ENCODE measurements around the gene LRRK2. TPM values are rescaled to one million over a fixed set of nuclear protein-coding genes. Genes with fewer than 3 reads are reported as not detected.

Gene LRRK2
- total and polyA plus RNA-seq, 10 of the 15 experiments (the other 5 are each of a cell fraction or from before 2014, with no cell fraction given), result 0.80 to 32.6 (median 1.4) TPM

DNA sequence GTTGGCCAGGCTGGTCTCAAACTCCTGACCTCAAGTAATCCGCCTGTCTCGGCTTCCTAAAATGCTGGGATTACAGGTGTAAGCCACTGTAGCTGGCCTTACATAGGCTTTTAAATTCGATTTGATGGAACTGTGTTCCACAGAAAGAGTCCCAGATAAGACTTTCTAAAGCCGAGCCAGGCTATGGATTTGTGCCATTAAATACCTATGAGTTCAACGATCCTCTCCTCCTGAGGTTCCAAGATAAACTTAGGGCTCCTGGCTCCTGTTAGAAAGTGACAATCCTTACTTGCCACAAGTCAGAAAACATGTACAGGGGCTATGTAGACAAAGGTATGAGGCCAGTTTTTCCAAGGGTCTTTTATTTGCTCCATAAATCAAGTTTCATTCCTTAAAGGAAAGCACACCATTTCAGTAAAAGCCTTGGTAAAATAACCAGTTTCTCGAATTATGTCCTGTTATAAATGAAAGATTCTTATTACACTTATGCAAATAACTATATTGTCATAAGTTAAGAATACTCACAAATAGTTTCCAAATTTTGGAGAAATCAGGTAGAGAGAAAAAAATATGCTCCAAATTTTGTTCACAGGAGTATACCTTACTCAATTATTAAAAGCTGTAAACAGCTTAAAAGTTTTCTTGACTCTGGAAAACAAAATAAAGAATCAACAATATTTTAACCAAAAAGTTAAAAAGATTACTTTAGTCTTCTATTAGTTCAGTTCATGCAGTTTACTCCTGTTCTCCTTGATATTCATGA is 36.1 kb upstream of the LRRK2 start:
- no peak for TF ChIP-seq SIX5 (IDR thresholded peaks at IDR 0.05; ENCODE audit: low read depth, low read length, severe bottlenecking)
- TF ChIP-seq PAX8 (IDR thresholded peaks at IDR 0.05), result no peak
- TF ChIP-seq, protein P1, sequence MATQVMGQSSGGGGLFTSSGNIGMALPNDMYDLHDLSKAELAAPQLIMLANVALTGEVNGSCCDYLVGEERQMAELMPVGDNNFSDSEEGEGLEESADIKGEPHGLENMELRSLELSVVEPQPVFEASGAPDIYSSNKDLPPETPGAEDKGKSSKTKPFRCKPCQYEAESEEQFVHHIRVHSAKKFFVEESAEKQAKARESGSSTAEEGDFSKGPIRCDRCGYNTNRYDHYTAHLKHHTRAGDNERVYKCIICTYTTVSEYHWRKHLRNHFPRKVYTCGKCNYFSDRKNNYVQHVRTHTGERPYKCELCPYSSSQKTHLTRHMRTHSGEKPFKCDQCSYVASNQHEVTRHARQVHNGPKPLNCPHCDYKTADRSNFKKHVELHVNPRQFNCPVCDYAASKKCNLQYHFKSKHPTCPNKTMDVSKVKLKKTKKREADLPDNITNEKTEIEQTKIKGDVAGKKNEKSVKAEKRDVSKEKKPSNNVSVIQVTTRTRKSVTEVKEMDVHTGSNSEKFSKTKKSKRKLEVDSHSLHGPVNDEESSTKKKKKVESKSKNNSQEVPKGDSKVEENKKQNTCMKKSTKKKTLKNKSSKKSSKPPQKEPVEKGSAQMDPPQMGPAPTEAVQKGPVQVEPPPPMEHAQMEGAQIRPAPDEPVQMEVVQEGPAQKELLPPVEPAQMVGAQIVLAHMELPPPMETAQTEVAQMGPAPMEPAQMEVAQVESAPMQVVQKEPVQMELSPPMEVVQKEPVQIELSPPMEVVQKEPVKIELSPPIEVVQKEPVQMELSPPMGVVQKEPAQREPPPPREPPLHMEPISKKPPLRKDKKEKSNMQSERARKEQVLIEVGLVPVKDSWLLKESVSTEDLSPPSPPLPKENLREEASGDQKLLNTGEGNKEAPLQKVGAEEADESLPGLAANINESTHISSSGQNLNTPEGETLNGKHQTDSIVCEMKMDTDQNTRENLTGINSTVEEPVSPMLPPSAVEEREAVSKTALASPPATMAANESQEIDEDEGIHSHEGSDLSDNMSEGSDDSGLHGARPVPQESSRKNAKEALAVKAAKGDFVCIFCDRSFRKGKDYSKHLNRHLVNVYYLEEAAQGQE (IDR thresholded peaks at IDR 0.05; ENCODE audit: low read depth, low read length), result no peak
- TF ChIP-seq NBN (IDR thresholded peaks at IDR 0.05), result no peak
- TF ChIP-seq JUND (IDR thresholded peaks at IDR 0.05; ENCODE audit: low read depth, low read length), result no peak
- no peak for TF ChIP-seq SMAD1 (IDR thresholded peaks at IDR 0.05; ENCODE audit: low read depth, partially characterized antibody)
- TF ChIP-seq NFYB (IDR thresholded peaks at IDR 0.05; ENCODE audit: insufficient read depth, low read depth, low read length), result no peak
- no peak for TF ChIP-seq SIN3A (IDR thresholded peaks at IDR 0.05; ENCODE audit: low read depth, low read length)
- no peak for TF ChIP-seq USF2 (IDR thresholded peaks at IDR 0.05; ENCODE audit: borderline replicate concordance, low read depth, low read length)
- no peak for TF ChIP-seq ZNF384 (IDR thresholded peaks at IDR 0.05; ENCODE audit: borderline replicate concordance, low read depth, low read length)
- no peak for TF ChIP-seq ZNF24 (IDR thresholded peaks at IDR 0.05)
- no peak for TF ChIP-seq PML (IDR thresholded peaks at IDR 0.05; ENCODE audit: low read length)
- TF ChIP-seq JUNB (IDR thresholded peaks at IDR 0.05), result no peak
- RAD21 ChIA-PET (ENCODE audit: unreplicated experiment), result no interaction called here
- H2AFZ ChIP-seq (ENCODE audit: control insufficient read depth, low read depth, low read length), result no peak overlapping the region
- intact Hi-C loops (cut with micrococcal nuclease; ENCODE audit: unreplicated experiment) (no loop called here), in situ Hi-C loops (cut with MboI) (no loop called here)
- CTCF ChIA-PET, result interaction anchor here (1.6 to 2.1 kb wide), 2 partner anchors 8 to 12 kb away, joined by 4 to 6 read pairs; no protein-coding TSS in a partner anchor
- no peak overlapping the region for H3K4me2 ChIP-seq (ENCODE audit: control insufficient read depth, insufficient read depth)
- no peaks in the 10 kb centered on the region for H4K20me1 ChIP-seq (ENCODE audit: control insufficient read depth, insufficient read depth)
- no peak for ATAC-seq
- no peak overlapping the region for H3K27ac ChIP-seq (ENCODE audit: control insufficient read depth, insufficient read depth)
- no peaks in the 10 kb centered on the region for H3K79me2 ChIP-seq (ENCODE audit: control insufficient read depth, insufficient read depth, low read length)
- no peak overlapping the region for H3K4me3 ChIP-seq
- H3K9ac ChIP-seq (ENCODE audit: control insufficient read depth, insufficient read depth, low read length), result no peak overlapping the region
- POLR2A ChIA-PET, result no interaction called here
- no TSS peak for BruUV-seq (replicated peaks)
- SMC1A ChIA-PET (ENCODE audit: uncharacterized antibody, unreplicated experiment), result interaction anchor here (1.0 to 4.4 kb wide), 5 partner anchors 8 to 20 kb away, joined by 3 to 19 read pairs (median 3); no protein-coding TSS in a partner anchor
- no peaks in the 10 kb centered on the region for H3K27me3 ChIP-seq (replicated peaks in 1 of 2; ENCODE audit: control insufficient read depth in 2 of 2, insufficient read depth in 2 of 2, low read length in 1 of 2)
- peaks cover 7% of the 10 kb centered on the region; the same call in 1 of the 2 replicates for H3K4me1 ChIP-seq (ENCODE audit: control insufficient read depth, insufficient read depth, low read length)
- no peak for FAIRE-seq
- WGBS (ENCODE audit: insufficient coverage, insufficient replicate concordance, low lambda C conversion rate, missing lambda C conversion rate), result 75% methylated on average over 6 of the region's 6 CpGs
- no peaks in the 10 kb centered on the region for H3K9me3 ChIP-seq (replicated peaks; ENCODE audit: control insufficient read depth, insufficient read depth, low read length)
- H3K36me3 ChIP-seq (ENCODE audit: control insufficient read depth in 2 of 2, insufficient read depth in 2 of 2, low read length in 1 of 2), result no peaks in the 10 kb centered on the region
- DNase-seq (ENCODE audit: low read depth, low spot score), result no peak
